ENCODE data around the gene TMEM221.

GRCh38 chr19:17450264-17451075, 2.0 kb upstream of the TMEM221 start:
- TF ChIP-seq CTCF (IDR thresholded peaks at IDR 0.05) (no peak), POLR2A (IDR thresholded peaks at IDR 0.05) (no peak)
